22Rv1 (cell line): ENCODE data around the gene SLC13A5.

Source experiments
- CTCF ChIP-seq: fragments of 450-650 bp; IDR thresholded peaks from 2 replicates; pipeline ENCODE4 v1.5.1; 2017; ENCODE audit warnings: mild to moderate bottlenecking
- ZFX ChIP-seq: fragments of 450-650 bp; IDR thresholded peaks from 2 replicates; pipeline ENCODE4 v1.6.1; 2017; ENCODE audit warnings: antibody characterized with exemption, borderline replicate concordance

- no peak for TF ChIP-seq CTCF
- no peak for TF ChIP-seq ZFX
These were observed 27.1 kb downstream of the SLC13A5 start for GRCh38 chr17:6686026-6686425.
